DOHH2 (cell line): Measurements from ENCODE around the gene KIAA0930.

Experiments
- EZH2phosphoT487 ChIP-seq: fragments of 200-600 bp; sonication (generic); IDR thresholded peaks from 2 replicates; pipeline ENCODE4 v1.6.1; 2017; ENCODE audit warnings: borderline replicate concordance, mild to moderate bottlenecking, antibody characterized with exemption, low read length, moderate library complexity, mixed read lengths
- TF ChIP-seq, protein P1 (sequence below): fragments of 200-600 bp; sonication (generic); IDR thresholded peaks from one replicate; pipeline ENCODE4 v1.5.1; 2014; ENCODE audit warnings: antibody characterized with exemption, mild to moderate bottlenecking, low read depth, low read length; ENCODE audit not compliant: poor library complexity, severe bottlenecking

DNA sequence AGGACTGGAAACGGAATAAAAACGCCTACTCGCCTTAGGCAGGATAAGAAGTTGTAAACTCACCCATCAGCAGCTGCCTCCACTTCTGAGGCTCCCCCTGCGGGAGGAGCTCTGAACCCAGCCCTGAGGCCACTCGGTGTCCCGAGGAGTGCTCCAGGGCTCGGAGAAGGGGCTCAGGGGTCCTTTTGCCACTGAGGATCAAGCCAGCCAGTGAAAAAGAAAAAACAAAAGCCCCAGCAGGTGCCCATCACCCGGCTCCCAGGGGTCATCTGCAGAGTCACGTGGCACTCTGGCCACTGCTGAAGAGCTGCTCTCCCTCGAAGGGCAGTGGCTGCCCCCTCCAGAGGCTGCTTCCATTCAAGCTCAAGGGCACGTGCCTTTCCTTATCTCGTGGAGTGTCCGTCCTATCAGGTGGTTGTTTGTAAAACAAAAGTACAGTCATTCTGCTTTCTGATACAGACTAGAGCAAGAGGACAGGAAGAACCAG, 48.0 kb downstream of the KIAA0930 start:
- TF ChIP-seq, protein P1, sequence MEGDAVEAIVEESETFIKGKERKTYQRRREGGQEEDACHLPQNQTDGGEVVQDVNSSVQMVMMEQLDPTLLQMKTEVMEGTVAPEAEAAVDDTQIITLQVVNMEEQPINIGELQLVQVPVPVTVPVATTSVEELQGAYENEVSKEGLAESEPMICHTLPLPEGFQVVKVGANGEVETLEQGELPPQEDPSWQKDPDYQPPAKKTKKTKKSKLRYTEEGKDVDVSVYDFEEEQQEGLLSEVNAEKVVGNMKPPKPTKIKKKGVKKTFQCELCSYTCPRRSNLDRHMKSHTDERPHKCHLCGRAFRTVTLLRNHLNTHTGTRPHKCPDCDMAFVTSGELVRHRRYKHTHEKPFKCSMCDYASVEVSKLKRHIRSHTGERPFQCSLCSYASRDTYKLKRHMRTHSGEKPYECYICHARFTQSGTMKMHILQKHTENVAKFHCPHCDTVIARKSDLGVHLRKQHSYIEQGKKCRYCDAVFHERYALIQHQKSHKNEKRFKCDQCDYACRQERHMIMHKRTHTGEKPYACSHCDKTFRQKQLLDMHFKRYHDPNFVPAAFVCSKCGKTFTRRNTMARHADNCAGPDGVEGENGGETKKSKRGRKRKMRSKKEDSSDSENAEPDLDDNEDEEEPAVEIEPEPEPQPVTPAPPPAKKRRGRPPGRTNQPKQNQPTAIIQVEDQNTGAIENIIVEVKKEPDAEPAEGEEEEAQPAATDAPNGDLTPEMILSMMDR = no peak
- TF ChIP-seq EZH2phosphoT487 = no peak
